ENCODE measurements around the gene MASP2.
A peak's percentile ranks its signal among the peaks of the same experiment; 100 is the strongest.
"Not testable (repeated sequence)": the region's sequence is repeated elsewhere in the genome, so short reads cannot be mapped to it uniquely, and the experiment has no call there.

MASP2 gene

GRCh38 chr1:11037019-11037739, 9.9 kb downstream of the MASP2 start:
- DNase-seq = not testable (repeated sequence)

- DNase-seq = no peak
Measured at GRCh38 chr1:11031624-11032262, 15.3 kb downstream of the MASP2 start.

GRCh38 chr1:11030865-11031264, 16.2 kb downstream of the MASP2 start:
- DNase-seq = no peak

- no peak for DNase-seq
Measured at GRCh38 chr1:11028018-11028417, 19.0 kb downstream of the MASP2 start.

GRCh38 chr1:11027316-11027715, 19.7 kb downstream of the MASP2 start:
- DNase-seq = no peak

- DNase-seq = no peak
Measured at GRCh38 chr1:11026903-11027302, 20.1 kb downstream of the MASP2 start.

- DNase-seq = no peak
Measured at GRCh38 chr1:11026052-11026451, 21.0 kb downstream of the MASP2 start.

- DNase-seq = no peak
Measured at GRCh38 chr1:11025618-11026017, 21.4 kb downstream of the MASP2 start.

GRCh38 chr1:11024874-11025203, 22.2 kb downstream of the MASP2 start:
- no peak for DNase-seq

- no peak for DNase-seq
Measured at GRCh38 chr1:11024154-11024873, 22.7 kb downstream of the MASP2 start.

- DNase-seq = no peak
Measured at GRCh38 chr1:11023201-11023600, 23.8 kb downstream of the MASP2 start.

- no peak for DNase-seq
Measured at GRCh38 chr1:11019971-11020370, 27.1 kb downstream of the MASP2 start.

GRCh38 chr1:11019358-11019757, 27.7 kb downstream of the MASP2 start:
- not testable (repeated sequence) for DNase-seq

- DNase-seq = no peak
Measured at GRCh38 chr1:11013160-11013531, 33.9 kb downstream of the MASP2 start.

- peak; percentile 92 for DNase-seq
Measured at GRCh38 chr1:11012260-11013159, 34.5 kb downstream of the MASP2 start, which contains the start of gene TARDBP. Gene TARDBP, plus strand, starts transcription at chr1:11012654. Its CDS starts 1,074 bp downstream, at chr1:11013728.

GRCh38 chr1:11000526-11000925, 46.5 kb downstream of the MASP2 start:
- no peak for DNase-seq

GRCh38 chr1:10996100-10996499, 50.9 kb downstream of the MASP2 start:
- no peak for DNase-seq

- no peak for DNase-seq
Measured at GRCh38 chr1:10992864-10993263, 54.2 kb downstream of the MASP2 start.

- not testable (repeated sequence) for DNase-seq
Measured at GRCh38 chr1:10992004-10992403, 55.0 kb downstream of the MASP2 start.

- no peak for DNase-seq
Measured at GRCh38 chr1:10990828-10991227, 56.2 kb downstream of the MASP2 start.

- DNase-seq = not testable (repeated sequence)
Measured at GRCh38 chr1:10989920-10990516, 57.0 kb downstream of the MASP2 start.

- no peak for DNase-seq
Measured at GRCh38 chr1:10989095-10989494, 57.9 kb downstream of the MASP2 start.
